ENCODE data around the gene IFI44. TPM values are rescaled to one million over a fixed set of nuclear protein-coding genes. Genes with fewer than 3 reads are reported as not detected.

Gene IFI44, protein sequence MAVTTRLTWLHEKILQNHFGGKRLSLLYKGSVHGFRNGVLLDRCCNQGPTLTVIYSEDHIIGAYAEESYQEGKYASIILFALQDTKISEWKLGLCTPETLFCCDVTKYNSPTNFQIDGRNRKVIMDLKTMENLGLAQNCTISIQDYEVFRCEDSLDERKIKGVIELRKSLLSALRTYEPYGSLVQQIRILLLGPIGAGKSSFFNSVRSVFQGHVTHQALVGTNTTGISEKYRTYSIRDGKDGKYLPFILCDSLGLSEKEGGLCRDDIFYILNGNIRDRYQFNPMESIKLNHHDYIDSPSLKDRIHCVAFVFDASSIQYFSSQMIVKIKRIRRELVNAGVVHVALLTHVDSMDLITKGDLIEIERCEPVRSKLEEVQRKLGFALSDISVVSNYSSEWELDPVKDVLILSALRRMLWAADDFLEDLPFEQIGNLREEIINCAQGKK
- 10 to 100 TPM; 37.5 to 38.4 TPM for total RNA-seq
- 10 to 100 TPM; 39.4 to 49.1 TPM for polyA plus RNA-seq
- long read RNA-seq, donor 1, partial matches to known transcripts, result 0 of 5 reads
- long read RNA-seq, donor 1, other reads (novel, unspliced or antisense), result 0 of 5 reads
- long read RNA-seq, donor 2, partial matches to known transcripts, result 0 of 5 reads
- long read RNA-seq, donor 2, other reads (novel, unspliced or antisense), result 0 of 5 reads
- long read RNA-seq, donor 3, partial matches to known transcripts, result 0 of 4 reads
- long read RNA-seq, donor 3, other reads (novel, unspliced or antisense), result 0 of 4 reads
- long read RNA-seq, donor 4, partial matches to known transcripts, result 0 of 2 reads
- long read RNA-seq, donor 4, other reads (novel, unspliced or antisense), result 0 of 2 reads
- long read RNA-seq, donor 5, partial matches to known transcripts, result 0 of 9 reads
- long read RNA-seq, donor 5, other reads (novel, unspliced or antisense), result 0 of 9 reads

DNA sequence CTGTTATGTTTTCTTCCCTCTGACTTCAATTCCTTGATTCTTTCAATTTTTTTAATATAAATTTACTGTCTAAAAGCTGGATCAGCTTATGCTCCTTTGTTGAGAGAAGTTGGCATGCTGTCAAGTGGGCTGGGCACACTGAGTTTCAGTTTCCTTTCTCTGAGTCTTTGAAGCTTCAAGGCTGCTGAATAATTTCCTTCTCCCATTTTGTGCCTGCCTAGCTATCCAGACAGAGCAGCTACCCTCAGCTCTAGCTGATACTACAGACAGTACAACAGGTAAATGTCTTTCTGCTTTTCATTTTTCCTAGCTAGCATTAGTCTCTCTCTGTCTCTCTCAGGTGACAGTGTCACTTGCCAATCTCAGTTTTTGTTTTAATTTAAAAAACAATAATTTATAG, at the start of gene IFI44:
IFI44 (plus strand) TSS at position 204 of the 400 bp plus-strand sequence. CDS start 365 bp downstream, outside the sequence.
- no peaks in the 10 kb centered on the region for H3K27me3 ChIP-seq (ENCODE audit: control insufficient read depth in 3 of 3, insufficient read depth in 3 of 3, low read length in 2 of 3)
- H3K4me1 ChIP-seq (ENCODE audit: control insufficient read depth in 5 of 5, insufficient read depth in 5 of 5, low read length in 5 of 5), result peaks cover 3 to 14% (median 5%) of the 10 kb centered on the region in 5 donors
- H3K9ac ChIP-seq (ENCODE audit: insufficient read depth in 1 of 2, low read length in 2 of 2), result peak within 1 kb of the TSS in 1 of 2 donors; percentile 95
- peak within 1 kb of the TSS; percentile 40 to 80 for H3K27ac ChIP-seq (ENCODE audit: low read depth in 1 of 2, low read length in 1 of 2)
- DNase-seq (peak; percentile 86 to 98 (median 96)), ATAC-seq (ENCODE audit: insufficient read depth, low FRiP score) (peak; percentile 83)
- peak within 1 kb of the TSS; percentile 31 for H3K4me3 ChIP-seq
- H3K9me3 ChIP-seq (ENCODE audit: control insufficient read depth in 4 of 4, insufficient read depth in 3 of 4, low read length in 3 of 4), result peaks cover 0 to 4% (median 2%) of the 10 kb centered on the region in 4 donors
- H3K36me3 ChIP-seq (ENCODE audit: control insufficient read depth in 4 of 4, insufficient read depth in 4 of 4, low read length in 4 of 4), result peaks cover 0 to 4% (median under 1%) of the 10 kb centered on the region in 4 donors
- TF ChIP-seq, protein P1, sequence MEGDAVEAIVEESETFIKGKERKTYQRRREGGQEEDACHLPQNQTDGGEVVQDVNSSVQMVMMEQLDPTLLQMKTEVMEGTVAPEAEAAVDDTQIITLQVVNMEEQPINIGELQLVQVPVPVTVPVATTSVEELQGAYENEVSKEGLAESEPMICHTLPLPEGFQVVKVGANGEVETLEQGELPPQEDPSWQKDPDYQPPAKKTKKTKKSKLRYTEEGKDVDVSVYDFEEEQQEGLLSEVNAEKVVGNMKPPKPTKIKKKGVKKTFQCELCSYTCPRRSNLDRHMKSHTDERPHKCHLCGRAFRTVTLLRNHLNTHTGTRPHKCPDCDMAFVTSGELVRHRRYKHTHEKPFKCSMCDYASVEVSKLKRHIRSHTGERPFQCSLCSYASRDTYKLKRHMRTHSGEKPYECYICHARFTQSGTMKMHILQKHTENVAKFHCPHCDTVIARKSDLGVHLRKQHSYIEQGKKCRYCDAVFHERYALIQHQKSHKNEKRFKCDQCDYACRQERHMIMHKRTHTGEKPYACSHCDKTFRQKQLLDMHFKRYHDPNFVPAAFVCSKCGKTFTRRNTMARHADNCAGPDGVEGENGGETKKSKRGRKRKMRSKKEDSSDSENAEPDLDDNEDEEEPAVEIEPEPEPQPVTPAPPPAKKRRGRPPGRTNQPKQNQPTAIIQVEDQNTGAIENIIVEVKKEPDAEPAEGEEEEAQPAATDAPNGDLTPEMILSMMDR (IDR thresholded peaks at IDR 0.05; ENCODE audit: control extremely low read depth, extremely low read depth), result no peak

DNA sequence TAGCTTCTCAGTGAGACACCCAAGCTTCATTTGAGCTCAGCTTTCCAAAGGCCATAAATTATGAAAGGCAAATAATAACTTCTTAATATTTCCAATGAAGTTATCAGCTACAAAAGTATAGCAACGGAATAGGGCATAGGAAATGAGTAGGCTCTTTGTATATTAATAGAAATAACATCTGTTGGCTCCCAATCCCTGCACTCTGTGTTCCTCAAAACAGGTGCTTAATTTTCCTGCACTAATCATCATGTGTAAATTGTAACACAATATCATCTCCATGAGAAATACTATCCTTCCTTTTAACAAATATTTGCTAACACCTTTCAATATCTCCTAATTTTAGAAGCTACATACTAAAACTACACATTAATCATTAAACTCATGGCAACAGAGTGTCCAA, 48.6 kb upstream of the IFI44 start:
- Histone ChIP-seq H3K36me3 (ENCODE audit: control insufficient read depth in 4 of 4, insufficient read depth in 4 of 4, low read length in 4 of 4) (no peaks in the 10 kb centered on the region), H3K4me3 (no peak overlapping the region), H3K9me3 (ENCODE audit: control insufficient read depth in 4 of 4, insufficient read depth in 3 of 4, low read length in 3 of 4) (no peaks in the 10 kb centered on the region), H3K27me3 (ENCODE audit: control insufficient read depth in 3 of 3, insufficient read depth in 3 of 3, low read length in 2 of 3) (no peaks in the 10 kb centered on the region), H3K9ac (ENCODE audit: insufficient read depth in 1 of 2, low read length in 2 of 2) (no peak overlapping the region), H3K27ac (ENCODE audit: low read depth in 1 of 2, low read length in 1 of 2) (no peak overlapping the region), H3K4me1 (ENCODE audit: control insufficient read depth in 5 of 5, insufficient read depth in 5 of 5, low read length in 5 of 5) (no peaks in the 10 kb centered on the region)
- 21 to 34% methylated on average over 1 of the region's 1 CpG for WGBS, 2 donors
- TF ChIP-seq, protein P1 (IDR thresholded peaks at IDR 0.05; ENCODE audit: control extremely low read depth, extremely low read depth), result no peak
- ATAC-seq (ENCODE audit: insufficient read depth, low FRiP score) (no peak), DNase-seq (no peak)

DNA sequence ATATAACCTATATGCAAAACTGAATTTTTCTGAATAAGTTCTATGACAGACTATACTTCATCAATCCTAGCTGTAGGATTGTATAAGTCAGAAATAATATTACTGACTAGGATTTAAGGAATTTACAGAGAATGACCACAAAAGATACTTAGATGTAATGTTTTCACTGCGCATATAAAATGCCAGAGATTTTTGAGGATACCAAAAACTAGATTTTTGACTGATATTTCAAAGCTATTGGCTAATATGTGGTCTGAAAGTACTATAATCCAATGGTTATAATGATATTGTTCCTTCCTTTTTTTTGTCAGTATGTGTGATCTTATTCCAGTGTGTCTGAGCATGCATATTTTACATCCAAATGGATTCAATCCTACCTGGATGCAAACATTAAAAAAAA, 46.4 kb upstream of the IFI44 start:
- Histone ChIP-seq H3K4me1 (ENCODE audit: control insufficient read depth in 5 of 5, insufficient read depth in 5 of 5, low read length in 5 of 5) (no peaks in the 10 kb centered on the region), H3K36me3 (ENCODE audit: control insufficient read depth in 4 of 4, insufficient read depth in 4 of 4, low read length in 4 of 4) (no peaks in the 10 kb centered on the region), H3K27ac (ENCODE audit: low read depth in 1 of 2, low read length in 1 of 2) (no peak overlapping the region), H3K9ac (ENCODE audit: insufficient read depth in 1 of 2, low read length in 2 of 2) (no peak overlapping the region), H3K9me3 (ENCODE audit: control insufficient read depth in 4 of 4, insufficient read depth in 3 of 4, low read length in 3 of 4) (no peaks in the 10 kb centered on the region), H3K27me3 (ENCODE audit: control insufficient read depth in 3 of 3, insufficient read depth in 3 of 3, low read length in 2 of 3) (no peaks in the 10 kb centered on the region), H3K4me3 (no peak overlapping the region)
- no peak for ATAC-seq (ENCODE audit: insufficient read depth, low FRiP score)
- TF ChIP-seq, protein P1 (IDR thresholded peaks at IDR 0.05; ENCODE audit: control extremely low read depth, extremely low read depth), result no peak
- no peak for DNase-seq
- WGBS, 2 donors, result 94 to 96% methylated on average over 1 of the region's 1 CpG

Data from lung (tissue), 16 donors.